Measurements from ENCODE around the gene KIF7. TPM values are rescaled to one million over a fixed set of nuclear protein-coding genes. Genes with fewer than 3 reads are reported as not detected.
"Not testable (repeated sequence)": the region's sequence is repeated elsewhere in the genome, so short reads cannot be mapped to it uniquely, and the experiment has no call there.

Gene KIF7
- total RNA-seq, 1 donor, result 0.21 TPM

DNA sequence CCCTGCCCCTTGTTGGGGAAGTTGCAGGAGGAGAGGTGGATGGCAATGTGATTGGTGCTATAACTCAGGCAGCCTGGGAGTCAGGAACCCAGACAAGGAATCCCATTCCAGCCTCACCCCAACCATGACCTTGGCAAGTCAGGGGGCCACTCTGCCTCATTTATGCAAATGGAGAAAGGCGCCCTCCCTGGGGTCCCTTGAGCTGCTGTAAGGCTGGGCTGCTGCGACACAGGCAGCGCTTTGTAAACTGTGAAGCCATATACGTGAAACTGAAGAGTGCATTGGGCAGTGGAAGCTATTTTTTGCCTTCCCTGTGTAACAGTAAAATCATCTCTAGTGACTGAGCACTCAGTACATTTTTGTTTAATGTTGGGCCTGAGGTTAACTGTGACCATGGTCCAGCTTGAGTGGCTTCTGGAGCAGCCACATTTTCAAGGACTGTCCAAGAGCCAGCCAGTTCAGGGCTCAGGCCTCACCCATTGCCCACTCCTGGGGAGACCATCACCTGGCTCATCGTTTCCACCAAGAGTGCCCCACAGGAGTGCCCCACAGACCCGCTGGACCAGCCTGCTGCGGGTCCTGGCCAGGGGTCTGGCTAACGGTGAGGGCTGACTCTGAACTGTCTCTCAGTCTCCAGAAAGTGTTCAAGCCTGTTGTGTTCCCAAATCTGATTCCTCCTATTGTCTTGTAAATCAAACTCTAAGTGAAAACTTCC, 27.9 kb downstream of the KIF7 start:
- Histone ChIP-seq H3K4me3 (ENCODE audit: low read length) (no peak overlapping the region), H3K9me3 (ENCODE audit: low read depth, low read length) (no peaks in the 10 kb centered on the region), H3K27me3 (ENCODE audit: insufficient read depth, low read length) (no peaks in the 10 kb centered on the region), H3K4me1 (ENCODE audit: insufficient read depth, low read length) (no peaks in the 10 kb centered on the region)

DNA sequence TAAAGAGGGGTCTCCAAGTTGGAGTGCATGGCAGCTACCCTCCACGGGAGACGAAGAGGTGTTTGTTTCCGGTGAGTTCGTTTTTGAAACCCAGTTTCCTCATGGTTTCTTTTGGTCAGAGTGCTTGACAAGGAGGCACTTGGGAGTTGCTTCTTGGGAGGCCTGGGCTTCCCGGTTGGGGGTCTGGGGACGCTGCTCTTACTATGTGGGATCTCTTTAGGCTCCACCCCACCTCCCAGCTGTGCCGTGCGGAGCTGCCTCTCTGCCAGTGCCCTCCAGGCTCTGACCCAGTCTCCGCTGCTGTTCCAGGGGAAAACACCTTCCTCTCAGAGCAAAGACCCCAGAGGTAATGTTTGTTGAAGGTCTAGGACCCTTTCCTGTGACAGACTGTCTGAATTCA, 29.6 kb downstream of the KIF7 start:
- Histone ChIP-seq H3K4me1 (ENCODE audit: insufficient read depth, low read length) (no peaks in the 10 kb centered on the region), H3K9me3 (ENCODE audit: low read depth, low read length) (no peaks in the 10 kb centered on the region), H3K4me3 (ENCODE audit: low read length) (no peak overlapping the region), H3K27me3 (ENCODE audit: insufficient read depth, low read length) (no peaks in the 10 kb centered on the region)

DNA sequence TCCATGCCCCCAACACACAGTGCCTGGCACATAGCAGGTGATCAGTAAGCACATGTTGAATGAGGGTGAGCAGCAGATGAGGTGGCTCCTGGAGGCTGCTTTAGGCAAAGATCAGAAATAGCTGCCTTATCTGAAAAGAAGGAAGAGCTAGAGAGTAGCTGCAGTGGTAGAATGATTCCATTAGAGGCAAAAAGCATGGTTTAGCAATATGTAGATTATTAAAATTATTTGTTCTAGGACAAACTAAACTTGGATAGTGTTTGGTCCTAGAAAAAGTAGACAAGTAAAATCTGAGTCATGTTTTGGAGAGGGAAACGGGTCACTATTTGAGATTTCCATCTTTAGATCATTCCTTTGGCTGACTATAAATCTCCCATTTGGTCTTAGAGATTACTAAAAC, 32.1 kb downstream of the KIF7 start:
- H3K27me3 ChIP-seq (ENCODE audit: insufficient read depth, low read length), result no peaks in the 10 kb centered on the region
- no peak overlapping the region for H3K4me3 ChIP-seq (ENCODE audit: low read length)
- no peaks in the 10 kb centered on the region for H3K4me1 ChIP-seq (ENCODE audit: insufficient read depth, low read length)

GRCh38 chr15:89621547-89621946, 33.7 kb downstream of the KIF7 start:
- Histone ChIP-seq H3K4me3 (ENCODE audit: low read length) (no peak overlapping the region), H3K9me3 (ENCODE audit: low read depth, low read length) (no peaks in the 10 kb centered on the region), H3K4me1 (ENCODE audit: insufficient read depth, low read length) (no peaks in the 10 kb centered on the region), H3K27me3 (ENCODE audit: insufficient read depth, low read length) (no peaks in the 10 kb centered on the region)

More for the DNA sequence above, 32.1 kb downstream of the KIF7 start:
- H3K9me3 ChIP-seq (ENCODE audit: low read depth, low read length), result no peaks in the 10 kb centered on the region

DNA sequence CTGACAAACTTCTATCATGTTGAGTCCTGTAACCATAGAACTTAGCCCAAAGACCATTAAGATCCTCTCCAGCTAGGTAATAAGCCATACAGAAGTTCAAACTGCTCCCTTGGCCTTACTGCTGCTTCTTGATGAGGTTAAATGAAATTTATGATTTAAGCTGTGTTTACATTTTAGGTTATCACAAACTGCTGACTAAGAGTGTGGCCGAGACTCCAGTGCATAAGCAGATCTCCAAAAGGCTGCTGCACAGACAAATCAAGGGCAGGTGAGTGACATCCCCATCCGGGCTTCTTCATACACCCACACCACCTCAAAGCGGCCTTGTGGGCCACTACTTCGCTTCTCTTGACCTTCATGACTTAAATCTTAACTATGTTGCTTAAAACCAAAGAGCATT, 39.0 kb downstream of the KIF7 start:
- H3K9me3 ChIP-seq (ENCODE audit: low read depth, low read length), result peaks cover 15% of the 10 kb centered on the region
- no peaks in the 10 kb centered on the region for H3K27me3 ChIP-seq (ENCODE audit: insufficient read depth, low read length)
- no peak overlapping the region for H3K4me3 ChIP-seq (ENCODE audit: low read length)
- H3K4me1 ChIP-seq (ENCODE audit: insufficient read depth, low read length), result no peaks in the 10 kb centered on the region

GRCh38 chr15:89615135-89615534, 40.1 kb downstream of the KIF7 start:
- H3K27me3 ChIP-seq (ENCODE audit: insufficient read depth, low read length), result no peaks in the 10 kb centered on the region
- H3K4me1 ChIP-seq (ENCODE audit: insufficient read depth, low read length), result no peaks in the 10 kb centered on the region
- H3K4me3 ChIP-seq (ENCODE audit: low read length), result no peak overlapping the region
- H3K9me3 ChIP-seq (ENCODE audit: low read depth, low read length), result peaks cover 17% of the 10 kb centered on the region

GRCh38 chr15:89614164-89614563, 41.1 kb downstream of the KIF7 start:
- no peaks in the 10 kb centered on the region for H3K4me1 ChIP-seq (ENCODE audit: insufficient read depth, low read length)
- H3K4me3 ChIP-seq (ENCODE audit: low read length), result no peak overlapping the region
- H3K27me3 ChIP-seq (ENCODE audit: insufficient read depth, low read length), result no peaks in the 10 kb centered on the region
- H3K9me3 ChIP-seq (ENCODE audit: low read depth, low read length), result peaks cover 17% of the 10 kb centered on the region

DNA sequence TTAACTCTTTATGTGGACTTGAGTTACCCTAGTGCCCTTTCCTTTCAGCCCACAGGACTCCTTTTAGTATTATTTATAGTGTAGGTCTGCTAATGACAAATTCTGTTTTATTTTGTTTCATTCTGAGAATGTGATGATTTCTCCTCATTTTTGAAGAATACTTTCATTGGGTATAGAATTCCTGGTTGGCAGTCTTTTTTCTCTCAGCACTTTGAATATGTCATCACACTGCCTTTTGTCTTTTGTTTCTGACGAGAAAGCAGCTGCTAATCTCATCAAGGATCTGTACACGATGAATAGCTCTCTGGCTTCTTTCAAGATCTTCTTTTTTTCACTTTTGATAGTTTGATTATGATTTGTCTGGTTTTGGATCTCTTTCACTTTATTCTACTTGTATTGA, 42.2 kb downstream of the KIF7 start:
- H3K27me3 ChIP-seq (ENCODE audit: insufficient read depth, low read length), result no peaks in the 10 kb centered on the region
- H3K4me3 ChIP-seq (ENCODE audit: low read length), result no peak overlapping the region
- H3K4me1 ChIP-seq (ENCODE audit: insufficient read depth, low read length), result no peaks in the 10 kb centered on the region
- peaks cover 17% of the 10 kb centered on the region for H3K9me3 ChIP-seq (ENCODE audit: low read depth, low read length)

DNA sequence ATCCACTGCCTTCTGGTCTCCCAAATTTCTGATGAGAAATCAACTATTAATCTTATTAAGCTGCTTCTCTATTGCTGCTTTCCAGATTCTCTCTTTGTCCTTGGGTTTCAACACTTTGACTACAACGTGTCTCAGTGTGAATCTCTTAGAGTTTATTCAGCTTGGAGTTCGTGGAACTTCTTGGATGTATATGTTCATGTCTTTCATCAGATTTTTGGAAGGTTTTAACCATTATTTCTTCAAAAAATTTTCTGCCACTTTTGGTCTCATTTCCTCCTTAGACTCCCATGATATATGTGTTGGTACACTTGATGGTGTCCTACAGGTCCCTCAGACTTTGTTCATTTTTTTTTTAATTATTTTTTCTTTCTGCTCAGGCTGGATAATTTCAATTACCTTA, 44.0 kb downstream of the KIF7 start:
- Histone ChIP-seq H3K4me1 (ENCODE audit: insufficient read depth, low read length) (no peaks in the 10 kb centered on the region), H3K27me3 (ENCODE audit: insufficient read depth, low read length) (no peaks in the 10 kb centered on the region), H3K4me3 (ENCODE audit: low read length) (no peak overlapping the region), H3K9me3 (ENCODE audit: low read depth, low read length) (peaks cover 17% of the 10 kb centered on the region)

GRCh38 chr15:89599021-89599420, 56.2 kb downstream of the KIF7 start:
- Histone ChIP-seq H3K4me1 (ENCODE audit: insufficient read depth, low read length) (no peaks in the 10 kb centered on the region), H3K4me3 (ENCODE audit: low read length) (no peak overlapping the region), H3K9me3 (ENCODE audit: low read depth, low read length) (no peaks in the 10 kb centered on the region), H3K27me3 (ENCODE audit: insufficient read depth, low read length) (no peaks in the 10 kb centered on the region)

GRCh38 chr15:89593018-89593417, 62.2 kb downstream of the KIF7 start:
- Histone ChIP-seq H3K4me3 (ENCODE audit: low read length) (no peak overlapping the region), H3K4me1 (ENCODE audit: insufficient read depth, low read length) (no peaks in the 10 kb centered on the region), H3K27me3 (ENCODE audit: insufficient read depth, low read length) (no peaks in the 10 kb centered on the region), H3K9me3 (ENCODE audit: low read depth, low read length) (no peaks in the 10 kb centered on the region)

DNA sequence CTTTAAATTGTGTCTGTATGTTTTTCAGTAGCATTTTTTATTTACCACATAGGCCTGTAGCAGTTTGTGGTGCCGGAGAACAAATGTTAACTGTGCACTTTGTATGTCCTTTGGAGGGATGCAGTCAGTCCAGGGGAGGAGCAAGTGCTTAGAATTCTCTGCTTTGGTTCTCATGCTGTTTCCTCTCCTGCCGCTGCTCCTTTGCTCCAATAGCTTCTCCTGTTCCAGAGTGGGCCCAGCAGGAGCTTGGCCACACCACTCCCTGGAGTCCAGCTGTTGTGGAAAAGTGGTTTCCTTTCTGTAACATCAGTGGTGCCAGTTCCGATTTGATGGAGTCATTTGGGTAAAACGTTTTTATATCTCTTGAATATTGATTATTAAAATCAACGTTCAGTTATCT, 63.4 kb downstream of the KIF7 start:
- Histone ChIP-seq H3K9me3 (ENCODE audit: low read depth, low read length) (no peaks in the 10 kb centered on the region), H3K27me3 (ENCODE audit: insufficient read depth, low read length) (no peaks in the 10 kb centered on the region), H3K4me3 (ENCODE audit: low read length) (no peak overlapping the region), H3K4me1 (ENCODE audit: insufficient read depth, low read length) (no peaks in the 10 kb centered on the region)

DNA sequence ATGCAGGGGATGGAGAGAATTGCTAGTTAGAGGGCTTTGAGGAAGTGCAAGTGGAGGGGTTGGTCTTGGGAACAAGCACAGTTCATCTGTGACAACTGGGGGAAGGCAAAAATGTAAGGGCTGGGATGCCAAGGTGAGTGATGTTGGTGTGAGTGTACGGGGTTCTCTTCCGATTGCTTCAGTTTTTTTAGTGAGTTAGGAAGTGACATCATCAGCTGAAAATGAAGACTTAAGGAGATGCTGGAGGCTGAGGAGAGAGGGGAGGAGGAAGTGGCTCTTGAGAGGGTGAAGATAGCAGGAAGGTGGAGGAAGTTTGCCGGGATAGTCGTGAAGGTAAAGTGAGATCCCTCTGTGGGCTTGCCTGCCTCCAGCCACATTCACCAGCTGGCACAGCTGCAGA, 67.3 kb downstream of the KIF7 start:
- H3K9me3 ChIP-seq (ENCODE audit: low read depth, low read length), result no peaks in the 10 kb centered on the region
- H3K4me3 ChIP-seq (ENCODE audit: low read length), result no peak overlapping the region
- H3K4me1 ChIP-seq (ENCODE audit: insufficient read depth, low read length), result no peaks in the 10 kb centered on the region
- no peaks in the 10 kb centered on the region for H3K27me3 ChIP-seq (ENCODE audit: insufficient read depth, low read length)

- no peaks in the 10 kb centered on the region for H3K9me3 ChIP-seq (ENCODE audit: low read depth, low read length)
- H3K27me3 ChIP-seq (ENCODE audit: insufficient read depth, low read length), result no peaks in the 10 kb centered on the region
- H3K4me3 ChIP-seq (ENCODE audit: low read length), result no peak overlapping the region
- no peaks in the 10 kb centered on the region for H3K4me1 ChIP-seq (ENCODE audit: insufficient read depth, low read length)
These were observed 68.6 kb downstream of the KIF7 start for GRCh38 chr15:89586651-89587050.

GRCh38 chr15:89580747-89581146, 74.5 kb downstream of the KIF7 start:
- not testable (repeated sequence) for H3K4me3 ChIP-seq (ENCODE audit: low read length); H3K9me3 ChIP-seq (ENCODE audit: low read depth, low read length); H3K27me3 ChIP-seq (ENCODE audit: insufficient read depth, low read length)
- H3K4me1 ChIP-seq (ENCODE audit: insufficient read depth, low read length), result peaks cover 21% of the 10 kb centered on the region

- no peak overlapping the region for H3K4me3 ChIP-seq (ENCODE audit: low read length)
- no peaks in the 10 kb centered on the region for H3K9me3 ChIP-seq (ENCODE audit: low read depth, low read length)
- peaks cover 34% of the 10 kb centered on the region for H3K4me1 ChIP-seq (ENCODE audit: insufficient read depth, low read length)
- H3K27me3 ChIP-seq (ENCODE audit: insufficient read depth, low read length), result no peaks in the 10 kb centered on the region
These were observed 77.1 kb downstream of the KIF7 start for GRCh38 chr15:89578146-89578545.
